Pancreas (tissue), 10 donors: Measurements from ENCODE around the gene GPI. TPM values are rescaled to one million over a fixed set of nuclear protein-coding genes. Genes with fewer than 3 reads are reported as not detected.

ENCODE experiments used
- ATAC-seq, 4 donors: fragments of 200-7000 bp; cut with Tn5 transposase; one replicate each; pipeline versions ENCODE4 v1.8.0 to v1.9.1; 2020; ENCODE audit warnings: mild to moderate bottlenecking in 4 of 4, moderate library complexity in 4 of 4
- DNase-seq, 6 donors: peaks; one replicate each; pipeline ENCODE4 v3.0.0-alpha.2; 2020
- FAIRE-seq: peaks from 2 replicates; lab custom pipeline; 2012; peaks lifted over from hg19 to GRCh38; lab: Jason Lieb, UNC
- H3K27ac ChIP-seq, 4 donors: fragments of 200-600 bp; sonication (generic); 1 replicate in 3 of 4; 2 replicates in 1 of 4; pipeline versions ENCODE4 v1.5.0 to v1.8.0; 2020
- H3K27me3 ChIP-seq, 4 donors: fragments of 200-600 bp; one replicate each; pipeline ENCODE4 v1.8.0; 2021
- H3K36me3 ChIP-seq, 3 donors: fragments of 200-600 bp; sonication (generic) in 1 of 3; one replicate each; pipeline versions ENCODE4 v1.5.0 to v1.8.0; 2020 to 2021
- H3K4me1 ChIP-seq, 3 donors: fragments of 200-600 bp; one replicate each; pipeline ENCODE4 v1.8.0; 2021
- H3K4me3 ChIP-seq, 4 donors: fragments of 200-600 bp; sonication (generic) in 2 of 4; one replicate each; pipeline versions ENCODE4 v1.5.0 to v1.8.0; 2020 to 2021
- H3K9me3 ChIP-seq, 4 donors: fragments of 200-600 bp; one replicate each; pipeline ENCODE4 v1.8.0; 2021
- WGBS, 2 donors: extraction: QIAGEN DNeasy Blood & Tissue Kit; methylation state at CpG; one replicate each; pipeline ENCODE4 v1.1.7; 2013; 5-methylcytosine and 5-hydroxymethylcytosine counted together
- intact Hi-C, 3 donors: fragments of 100-400 bp; cut with DNase I; formaldehyde crosslinking; loops; one replicate each; pipeline versions ENCODE4 v1.11.1 to v1.14.2; 2022
- polyA plus RNA-seq, 2 donors: library from polyadenylated mRNA; stranded (reverse); fragments of 200-250 nt; gene quantifications; one replicate each; pipeline ENCODE4 v1.2.3, GENCODE V29; 2013
- total RNA-seq, 6 donors: library from RNA; stranded (reverse); fragmentation: NEBNext Ultra II Directional in 4 of 6; extraction: Animal tissue kit (Norgen Biotek cat#: 25700) in 4 of 6; gene quantifications; one replicate each; pipeline versions ENCODE4 v1.2.1 to v1.2.4, GENCODE V29; 2021 to 2023
- TF ChIP-seq, protein P1 (sequence below), 4 donors: fragments of 200-600 bp; sonication (generic) in 3 of 4; IDR thresholded peaks; one replicate each; pipeline versions ENCODE4 v1.5.0 to v1.8.0; 2021; ENCODE audit warnings: antibody characterized with exemption in 4 of 4
- donor health status: healthy with polysubstance abuse.
- donor health status: DM: no; HTN: no; CAD: no; lungs with moderate emphysema.
- donor health status: DM: no; HTN: no; CAD: no.
- donor health status: control.
- donor health status: control.
- donor health status: Bipolar disorder and iron deficiency.
- donor health status: DM: yes; HTN: yes; CAD: no.
- donor health status: DM: no; HTN: no; CAD: no.
- donor health status: DM: no; HTN: no; CAD: no.
- donor health status: DM: yes; HTN: yes; CAD: no.

The GPI gene
- total and polyA plus RNA-seq, 8 donors = 50.5 to 119 (median 67.3) TPM

DNA sequence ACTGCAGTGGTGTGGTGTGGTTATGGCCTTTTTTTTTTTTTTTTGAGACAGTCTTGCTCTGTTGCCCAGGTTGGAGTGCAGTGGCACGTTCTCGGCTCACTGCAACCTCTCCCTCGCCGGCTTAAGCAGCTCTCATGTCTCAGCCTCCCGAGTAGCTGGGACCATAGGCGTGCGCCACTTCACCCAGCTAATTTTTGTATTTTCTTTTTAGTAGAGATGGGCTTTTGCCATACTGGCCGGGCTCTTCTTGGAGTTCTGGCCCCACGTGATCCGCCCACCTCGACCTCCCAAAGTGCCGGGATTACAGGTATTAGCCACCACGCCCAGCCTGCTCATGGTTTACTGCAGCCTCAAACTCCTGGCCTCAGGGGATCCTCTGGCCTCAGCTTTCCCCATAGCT, 46.2 kb downstream of the GPI start:
- Histone ChIP-seq H3K27me3 (no peaks in the 10 kb centered on the region), H3K9me3 (no peaks in the 10 kb centered on the region), H3K4me3 (no peak overlapping the region), H3K4me1 (no peaks in the 10 kb centered on the region), H3K27ac (no peak overlapping the region), H3K36me3 (peaks cover 0 to 25% (median 3%) of the 10 kb centered on the region in 3 donors)
- TF ChIP-seq, protein P1, sequence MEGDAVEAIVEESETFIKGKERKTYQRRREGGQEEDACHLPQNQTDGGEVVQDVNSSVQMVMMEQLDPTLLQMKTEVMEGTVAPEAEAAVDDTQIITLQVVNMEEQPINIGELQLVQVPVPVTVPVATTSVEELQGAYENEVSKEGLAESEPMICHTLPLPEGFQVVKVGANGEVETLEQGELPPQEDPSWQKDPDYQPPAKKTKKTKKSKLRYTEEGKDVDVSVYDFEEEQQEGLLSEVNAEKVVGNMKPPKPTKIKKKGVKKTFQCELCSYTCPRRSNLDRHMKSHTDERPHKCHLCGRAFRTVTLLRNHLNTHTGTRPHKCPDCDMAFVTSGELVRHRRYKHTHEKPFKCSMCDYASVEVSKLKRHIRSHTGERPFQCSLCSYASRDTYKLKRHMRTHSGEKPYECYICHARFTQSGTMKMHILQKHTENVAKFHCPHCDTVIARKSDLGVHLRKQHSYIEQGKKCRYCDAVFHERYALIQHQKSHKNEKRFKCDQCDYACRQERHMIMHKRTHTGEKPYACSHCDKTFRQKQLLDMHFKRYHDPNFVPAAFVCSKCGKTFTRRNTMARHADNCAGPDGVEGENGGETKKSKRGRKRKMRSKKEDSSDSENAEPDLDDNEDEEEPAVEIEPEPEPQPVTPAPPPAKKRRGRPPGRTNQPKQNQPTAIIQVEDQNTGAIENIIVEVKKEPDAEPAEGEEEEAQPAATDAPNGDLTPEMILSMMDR (IDR thresholded peaks at IDR 0.05) = no peak
- FAIRE-seq = no peak
- ATAC-seq = no peak
- intact Hi-C loops = no loop called here
- DNase-seq = no peak
- WGBS, 2 donors = 97 to 98% methylated on average over 13 of the region's 13 CpGs

- no peaks in the 10 kb centered on the region for H3K9me3 ChIP-seq
- no peak for ATAC-seq
- H3K36me3 ChIP-seq = peaks cover 0 to 25% (median 0%) of the 10 kb centered on the region in 3 donors
- H3K4me1 ChIP-seq = no peaks in the 10 kb centered on the region
- H3K4me3 ChIP-seq = no peak overlapping the region
- WGBS, 2 donors = 92 to 97% methylated on average over 7 of the region's 7 CpGs
- no peak for FAIRE-seq
- no peak overlapping the region for H3K27ac ChIP-seq
- intact Hi-C loops = no loop called here
- no peaks in the 10 kb centered on the region for H3K27me3 ChIP-seq
- DNase-seq = no peak
- TF ChIP-seq, protein P1 (IDR thresholded peaks at IDR 0.05) = no peak
These were observed 51.1 kb downstream of the GPI start for GRCh38 chr19:34416021-34416545.

DNA sequence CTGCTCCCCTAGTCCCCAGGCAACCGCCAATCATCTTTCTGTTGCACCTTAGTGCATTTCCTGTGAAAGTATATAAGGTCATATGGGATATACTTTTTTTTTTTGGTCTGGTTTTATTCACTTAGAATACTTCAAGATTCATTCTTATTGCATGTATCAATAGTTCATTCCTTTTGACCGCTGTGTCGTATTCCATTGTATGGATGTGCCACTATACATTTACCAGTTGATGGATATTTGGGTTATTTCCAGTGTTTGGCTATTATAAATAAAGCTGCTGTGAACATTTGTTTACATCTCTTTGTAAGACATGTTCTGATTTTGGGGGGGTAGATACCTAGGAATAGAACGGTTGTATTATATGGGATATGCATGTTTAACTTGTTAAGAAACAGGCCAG, 53.3 kb downstream of the GPI start:
- H3K4me3 ChIP-seq = no peak overlapping the region
- peaks cover 0 to 25% (median 0%) of the 10 kb centered on the region in 3 donors for H3K36me3 ChIP-seq
- no peaks in the 10 kb centered on the region for H3K9me3 ChIP-seq
- FAIRE-seq (no peak), ATAC-seq (no peak), DNase-seq (no peak)
- H3K27ac ChIP-seq = no peak overlapping the region
- intact Hi-C loops = no loop called here
- TF ChIP-seq, protein P1 (IDR thresholded peaks at IDR 0.05) = no peak
- WGBS, 2 donors = 97 to 98% methylated on average over 4 of the region's 4 CpGs
- no peaks in the 10 kb centered on the region for H3K27me3 ChIP-seq
- H3K4me1 ChIP-seq = no peaks in the 10 kb centered on the region

DNA sequence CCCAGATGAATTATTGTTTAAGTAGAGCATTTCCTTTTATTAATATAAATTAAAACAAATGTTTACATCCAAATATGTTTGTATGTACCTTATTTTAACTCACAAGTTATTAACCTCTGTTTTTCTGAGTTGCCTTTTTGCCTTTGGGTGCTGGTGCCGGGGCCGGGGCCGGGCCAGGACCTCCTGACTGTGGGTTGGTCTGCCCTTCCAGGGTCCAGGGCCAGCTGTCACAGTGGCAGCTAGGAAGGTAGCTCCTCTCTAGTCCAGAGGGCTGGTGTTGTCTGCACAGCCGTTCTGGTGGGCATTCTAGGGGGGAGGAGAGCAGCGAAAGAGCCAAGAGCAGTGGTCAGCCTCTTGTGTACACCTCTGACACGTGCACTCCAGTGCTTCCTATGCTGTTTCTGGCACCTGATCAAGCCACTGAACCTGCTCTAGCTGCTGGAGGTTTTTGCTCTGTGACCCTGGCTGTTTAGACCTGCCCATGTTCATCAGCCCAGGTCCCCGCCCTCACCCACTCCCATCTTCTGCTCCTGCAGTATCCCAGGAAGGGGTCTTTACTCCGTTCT, 61.2 kb downstream of the GPI start:
- intact Hi-C loops = no loop called here
- Histone ChIP-seq H3K4me1 (peaks cover 11 to 25% (median 18%) of the 10 kb centered on the region in 3 donors), H3K27ac (no peak overlapping the region), H3K9me3 (no peaks in the 10 kb centered on the region), H3K36me3 (no peaks in the 10 kb centered on the region), H3K27me3 (no peaks in the 10 kb centered on the region), H3K4me3 (no peak overlapping the region)
- ATAC-seq = no peak
- TF ChIP-seq, protein P1 (IDR thresholded peaks at IDR 0.05) = no peak
- WGBS, 2 donors = 86 to 89% methylated on average over 8 of the region's 8 CpGs
- DNase-seq = no peak
- FAIRE-seq = no peak
